PC-9 (cell line): Measurements from ENCODE around the gene IMPA2. TPM values are rescaled to one million over a fixed set of nuclear protein-coding genes. Genes with fewer than 3 reads are reported as not detected.

Experiments used
- BruUV-seq: library from RNA; stranded (reverse); fragments of 400-500 nt; replicated peaks from 2 replicates; lab custom pipeline; 2021; lab: Mats Ljungman, UMichigan
- CTCF ChIA-PET: fragments of 300-600 bp; sonication (Branson Sonifier 250); formaldehyde crosslinking; loops from one replicate; lab custom pipeline; 2022; ENCODE audit warnings: antibody characterized with exemption; lab: Charles Lee
- POLR2A ChIA-PET: fragments of 300-600 bp; sonication (Branson Sonifier 250); formaldehyde crosslinking; loops from one replicate; lab custom pipeline; 2022; ENCODE audit warnings: antibody characterized with exemption; ENCODE audit not compliant: unreplicated experiment; lab: Charles Lee
- DNase-seq, 2 experiments: peaks; one replicate each; pipeline versions ENCODE4 v3.0.0 to v3.0.0-alpha.2; 2015 to 2022; ENCODE audit warnings: mixed read lengths in 1 of 2
- H2AFZ ChIP-seq: fragments of 200-600 bp; sonication (generic); 2 replicates; pipeline ENCODE4 v1.8.1; 2017; ENCODE audit warnings: antibody characterized with exemption
- H3F3A ChIP-seq: fragments of 200-600 bp; sonication (generic); 2 replicates; pipeline ENCODE4 v1.8.1; 2017; ENCODE audit warnings: antibody characterized with exemption, mild to moderate bottlenecking, low read depth; ENCODE audit not compliant: insufficient read depth
- H3K27ac ChIP-seq: fragments of 200-600 bp; sonication (generic); 2 replicates; pipeline ENCODE4 v1.6.1; 2016; ENCODE audit warnings: mixed run types
- H3K27me3 ChIP-seq: fragments of 200-600 bp; sonication (generic); 2 replicates; pipeline ENCODE4 v1.6.1; 2016; ENCODE audit warnings: low read depth, mixed run types; ENCODE audit not compliant: insufficient read depth
- H3K36me3 ChIP-seq: fragments of 200-600 bp; sonication (generic); 2 replicates; pipeline ENCODE4 v1.6.1; 2016; ENCODE audit warnings: low read depth, mixed run types
- H3K4me1 ChIP-seq: fragments of 200-600 bp; sonication (generic); replicated peaks from 2 replicates; pipeline ENCODE4 v1.6.1; 2016; ENCODE audit warnings: mixed run types; ENCODE audit not compliant: insufficient read depth
- H3K4me2 ChIP-seq: fragments of 200-600 bp; sonication (generic); 2 replicates; pipeline ENCODE4 v1.6.1; 2017; ENCODE audit warnings: mixed run types
- H3K4me3 ChIP-seq: fragments of 200-600 bp; sonication (generic); 2 replicates; pipeline ENCODE4 v1.6.1; 2016; ENCODE audit warnings: mixed run types
- H3K79me2 ChIP-seq: fragments of 200-600 bp; sonication (generic); 2 replicates; pipeline ENCODE4 v1.6.1; 2017; ENCODE audit warnings: low read depth, mixed run types
- H3K9me2 ChIP-seq: fragments of 200-600 bp; sonication (generic); 2 replicates; pipeline ENCODE4 v1.8.1; 2017; ENCODE audit warnings: mild to moderate bottlenecking; ENCODE audit not compliant: insufficient read depth
- H3K9me3 ChIP-seq: fragments of 200-600 bp; sonication (generic); 2 replicates; pipeline ENCODE4 v1.8.1; 2016; ENCODE audit warnings: low read depth; ENCODE audit not compliant: insufficient read depth
- H4K20me1 ChIP-seq: fragments of 200-600 bp; sonication (generic); 2 replicates; pipeline ENCODE4 v1.8.1; 2017; ENCODE audit not compliant: insufficient read depth
- CTCF ChIP-seq: fragments of 200-600 bp; sonication (generic); conservative IDR thresholded peaks from 2 replicates; pipeline ENCODE4 v1.6.1; 2017; ENCODE audit warnings: mixed run types, antibody characterized with exemption, mild to moderate bottlenecking, moderate library complexity
- EZH2 ChIP-seq: fragments of 200-600 bp; sonication (generic); IDR thresholded peaks from 2 replicates; pipeline ENCODE4 v1.8.0; 2017; ENCODE audit warnings: antibody characterized with exemption, low read depth
- intact Hi-C: fragments of 100-400 bp; cut with micrococcal nuclease; formaldehyde crosslinking; loops from one replicate; pipeline ENCODE4 v1.10.0; 2022; ENCODE audit not compliant: unreplicated experiment
- total RNA-seq: library from RNA; stranded (reverse); gene quantifications from 2 replicates; pipeline ENCODE4 v1.2.3, GENCODE V29; 2021

The IMPA2 gene
- total RNA-seq, 1 experiment from 2014 or later = 91.4 TPM

- H2AFZ ChIP-seq = no peak overlapping the region
- POLR2A ChIA-PET = no interaction called here
- no peaks in the 10 kb centered on the region for H3K27me3 ChIP-seq
- no peak for DNase-seq
- no peaks in the 10 kb centered on the region for H3K9me3 ChIP-seq
- H3K9me2 ChIP-seq = no peaks in the 10 kb centered on the region
- no peaks in the 10 kb centered on the region for H3K79me2 ChIP-seq
- H4K20me1 ChIP-seq = no peaks in the 10 kb centered on the region
- no TSS peak for BruUV-seq
- TF ChIP-seq EZH2 (no peak), CTCF (no peak)
- intact Hi-C loops = no loop called here
- no peak overlapping the region for H3K27ac ChIP-seq
- CTCF ChIA-PET = interaction anchor here (0.5 kb wide), 1 partner anchor 74 kb away, joined by 3 read pairs; no protein-coding TSS in a partner anchor
- no peak overlapping the region for H3K4me2 ChIP-seq
- H3K4me3 ChIP-seq = no peak overlapping the region
- peaks cover 10% of the 10 kb centered on the region; the same call in 1 of the 2 replicates for H3F3A ChIP-seq
- H3K36me3 ChIP-seq = no peaks in the 10 kb centered on the region
- peaks cover 16% of the 10 kb centered on the region for H3K4me1 ChIP-seq
These were observed 30.7 kb downstream of the IMPA2 start for GRCh38 chr18:12011957-12012549.

- no peak overlapping the region for H2AFZ ChIP-seq
- intact Hi-C loops = no loop called here
- no peak overlapping the region for H3K4me3 ChIP-seq
- H3K4me1 ChIP-seq = peaks cover 16% of the 10 kb centered on the region
- H3K9me3 ChIP-seq = no peaks in the 10 kb centered on the region
- H3K9me2 ChIP-seq = no peaks in the 10 kb centered on the region
- POLR2A ChIA-PET = interaction anchor here (0.6 kb wide), 1 partner anchor 206 kb away, joined by 17 read pairs; no protein-coding TSS in a partner anchor
- no peak overlapping the region for H3K4me2 ChIP-seq
- no peak for TF ChIP-seq EZH2
- TF ChIP-seq CTCF = no peak
- CTCF ChIA-PET = interaction anchor here (0.5 kb wide), 1 partner anchor 75 kb away, joined by 3 read pairs; no protein-coding TSS in a partner anchor
- H4K20me1 ChIP-seq = no peaks in the 10 kb centered on the region
- no peaks in the 10 kb centered on the region for H3K36me3 ChIP-seq
- BruUV-seq = no TSS peak
- H3F3A ChIP-seq = peaks cover 10% of the 10 kb centered on the region; the same call in 1 of the 2 replicates
- no peak for DNase-seq
- no peak overlapping the region for H3K27ac ChIP-seq
- no peaks in the 10 kb centered on the region for H3K27me3 ChIP-seq
- no peaks in the 10 kb centered on the region for H3K79me2 ChIP-seq
These were observed 31.4 kb downstream of the IMPA2 start for GRCh38 chr18:12012697-12013096.

- no peaks in the 10 kb centered on the region for H3K9me2 ChIP-seq
- no peak for DNase-seq
- intact Hi-C loops = no loop called here
- H3K4me3 ChIP-seq = no peak overlapping the region
- no peaks in the 10 kb centered on the region for H3K79me2 ChIP-seq
- no peak overlapping the region for H3K4me2 ChIP-seq
- ChIA-PET CTCF (no interaction called here), POLR2A (interaction anchor here (0.6 kb wide), 1 partner anchor 207 kb away, joined by 17 read pairs; no protein-coding TSS in a partner anchor)
- BruUV-seq = no TSS peak
- TF ChIP-seq EZH2 (no peak), CTCF (no peak)
- no peaks in the 10 kb centered on the region for H4K20me1 ChIP-seq
- peaks cover 10% of the 10 kb centered on the region; the same call in 1 of the 2 replicates for H3F3A ChIP-seq
- H3K36me3 ChIP-seq = no peaks in the 10 kb centered on the region
- H3K4me1 ChIP-seq = peaks cover 16% of the 10 kb centered on the region
- H3K9me3 ChIP-seq = no peaks in the 10 kb centered on the region
- no peaks in the 10 kb centered on the region for H3K27me3 ChIP-seq
- H3K27ac ChIP-seq = no peak overlapping the region
- no peak overlapping the region for H2AFZ ChIP-seq
These were observed 32.0 kb downstream of the IMPA2 start for GRCh38 chr18:12013186-12013916.
